Mucosa of descending colon (tissue), 3 donors: ENCODE results near the gene DLK1. TPM values are rescaled to one million over a fixed set of nuclear protein-coding genes. Genes with fewer than 3 reads are reported as not detected.

Source experiments
- ATAC-seq: fragments of 200-7000 bp; cut with Tn5 transposase; one replicate; pipeline ENCODE4 v1.9.1; 2020; ENCODE audit warnings: mild to moderate bottlenecking, moderate library complexity
- DNase-seq, 3 donors: peaks; one replicate each; pipeline ENCODE4 v3.0.0-alpha.2; 2020
- H3K36me3 ChIP-seq: fragments of 200-600 bp; one replicate; pipeline ENCODE4 v1.8.0; 2021; ENCODE audit warnings: low read depth, mild to moderate bottlenecking
- H3K4me1 ChIP-seq: fragments of 200-600 bp; one replicate; pipeline ENCODE4 v1.8.0; 2021; ENCODE audit warnings: low read depth, mild to moderate bottlenecking
- H3K4me3 ChIP-seq: fragments of 200-600 bp; one replicate; pipeline ENCODE4 v1.8.0; 2021; ENCODE audit warnings: mild to moderate bottlenecking
- H3K9me3 ChIP-seq: fragments of 200-600 bp; one replicate; pipeline ENCODE4 v1.8.0; 2021; ENCODE audit warnings: mild to moderate bottlenecking
- CTCF ChIP-seq: fragments of 200-600 bp; IDR thresholded peaks from one replicate; pipeline ENCODE4 v1.8.0; 2022; ENCODE audit warnings: antibody characterized with exemption, mild to moderate bottlenecking
- intact Hi-C, 2 donors: fragments of 100-400 bp; cut with DNase I in 1 of 2; cut with micrococcal nuclease in 1 of 2; formaldehyde crosslinking; loops; one replicate each; pipeline versions ENCODE4 v1.11.0 to v1.11.1; 2022; cut with DNase I, micrococcal nuclease
- total RNA-seq, 3 donors: library from RNA; stranded (reverse); fragmentation: NEBNext Ultra II Directional in 2 of 3; extraction: Animal tissue kit (Norgen Biotek cat#: 25700) in 2 of 3; gene quantifications; one replicate each; pipeline versions ENCODE4 v1.2.1 to v1.2.4, GENCODE V29; 2021 to 2023
- donor health status: DM: no; HTN: no; CAD: no; lungs with moderate emphysema.
- donor health status: DM: no; HTN: no; CAD: no.
- donor health status: DM: no; HTN: yes; CAD: no.

Gene DLK1
- total RNA-seq, 3 donors from 2014 or later, result 1.9 TPM; not detected in 2

DNA sequence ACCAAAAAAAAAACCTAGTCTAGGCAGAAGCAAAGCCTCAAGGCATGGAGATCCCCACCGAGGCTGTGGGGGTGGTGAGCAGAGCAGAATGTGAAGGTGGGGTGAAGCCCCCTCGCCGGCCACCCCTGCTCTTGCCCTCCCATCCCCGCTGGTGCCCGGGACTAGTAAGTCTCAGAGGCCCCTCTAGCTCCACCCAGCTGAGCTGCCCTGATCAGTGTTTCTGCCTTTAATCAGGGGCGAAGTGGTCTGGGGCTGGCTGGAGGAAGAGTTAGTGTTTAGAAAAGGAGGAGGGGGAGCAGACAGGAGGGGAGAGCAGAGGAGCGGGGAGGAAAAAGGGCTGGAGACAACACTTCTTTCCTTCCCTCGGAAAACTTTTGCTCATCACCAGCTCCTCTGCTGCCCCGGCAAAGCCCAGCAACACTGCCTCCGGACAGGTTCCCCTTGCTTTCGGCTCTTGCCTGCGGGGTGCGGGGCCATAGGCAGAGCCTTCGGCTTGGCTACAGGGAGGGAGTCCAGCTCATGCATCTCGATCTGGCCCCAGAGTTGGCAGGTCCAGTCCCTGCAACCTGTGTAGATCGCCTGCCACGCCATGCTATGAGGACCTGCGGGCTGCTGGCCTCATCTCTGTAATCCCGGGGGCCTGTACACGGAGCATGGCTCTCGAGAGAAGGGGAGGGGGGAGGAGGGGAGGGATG lies 3.4 kb upstream of the DLK1 start:
- no peaks in the 10 kb centered on the region for H3K4me1 ChIP-seq
- TF ChIP-seq CTCF, result no peak
- H3K9me3 ChIP-seq, result no peaks in the 10 kb centered on the region
- ATAC-seq (no peak), DNase-seq (peak in 1 of 3 donors; percentile 24)
- H3K36me3 ChIP-seq, result no peaks in the 10 kb centered on the region
- H3K4me3 ChIP-seq, result no peak overlapping the region
- intact Hi-C loops, result no loop called here

- Histone ChIP-seq H3K9me3 (no peaks in the 10 kb centered on the region), H3K4me3 (no peak overlapping the region), H3K4me1 (no peaks in the 10 kb centered on the region), H3K36me3 (no peaks in the 10 kb centered on the region)
- intact Hi-C loops, result no loop called here
- TF ChIP-seq CTCF, result no peak
- DNase-seq, result peak in 1 of 3 donors; percentile 1
- no peak for ATAC-seq
Observed at GRCh38 chr14:100723830-100724437, 2.8 kb upstream of the DLK1 start.

- intact Hi-C loops, result no loop called here
- no peak for TF ChIP-seq CTCF
- no peaks in the 10 kb centered on the region for H3K36me3 ChIP-seq
- H3K4me3 ChIP-seq, result no peak overlapping the region
- ATAC-seq (no peak), DNase-seq (no peak)
- no peaks in the 10 kb centered on the region for H3K4me1 ChIP-seq
- no peaks in the 10 kb centered on the region for H3K9me3 ChIP-seq
Observed at GRCh38 chr14:100724536-100724935, 2.2 kb upstream of the DLK1 start.

GRCh38 chr14:100725587-100726387 lies 905 bp upstream of the DLK1 start:
- Histone ChIP-seq H3K4me3 (no peak overlapping the region), H3K4me1 (no peaks in the 10 kb centered on the region), H3K36me3 (no peaks in the 10 kb centered on the region), H3K9me3 (no peaks in the 10 kb centered on the region)
- TF ChIP-seq CTCF, result no peak
- DNase-seq (peak in 1 of 3 donors; percentile 30), ATAC-seq (no peak)
- intact Hi-C loops, result no loop called here

DNA sequence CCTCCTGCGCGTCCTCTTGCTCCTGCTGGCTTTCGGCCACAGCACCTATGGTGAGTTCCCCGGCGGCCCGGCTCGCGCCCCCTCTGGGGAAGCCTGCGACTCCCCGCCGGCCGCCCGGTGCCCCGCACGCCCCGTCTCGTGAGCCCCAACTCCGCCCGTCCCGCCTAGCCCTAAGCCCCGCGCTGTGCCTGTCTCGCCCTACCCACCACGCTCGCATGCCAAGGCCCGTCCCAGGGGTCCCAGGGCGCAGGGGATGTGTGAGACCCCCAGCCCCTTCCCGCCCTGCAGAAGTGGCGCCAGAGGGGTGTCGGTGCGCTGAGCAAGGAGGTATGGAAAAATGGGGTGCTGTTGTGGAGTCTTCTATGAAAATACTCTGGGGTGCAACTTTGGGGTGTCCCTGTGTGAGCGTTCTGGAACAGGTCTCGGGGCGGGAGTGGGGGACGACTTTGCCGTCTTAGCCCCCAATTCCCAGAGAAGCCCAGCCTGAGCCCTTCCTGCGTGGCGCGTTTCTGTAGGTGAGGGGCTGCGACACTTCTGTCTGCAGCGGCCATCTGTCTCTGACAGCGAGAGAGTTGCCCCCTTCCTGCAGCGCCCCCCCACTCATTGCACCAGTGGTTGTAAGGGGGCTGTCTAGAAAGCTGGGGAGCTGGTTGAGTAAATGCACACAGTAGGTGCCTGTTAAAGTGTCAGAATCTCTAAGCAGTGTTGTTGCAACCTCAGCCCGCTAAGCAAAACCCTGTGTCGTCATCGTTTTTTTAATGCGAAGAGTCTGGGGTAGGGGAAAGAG lies 587 bp downstream of the DLK1 start:
- peak in 1 of 3 donors; percentile 25 for DNase-seq
- intact Hi-C loops, result no loop called here
- ATAC-seq, result no peak
- Histone ChIP-seq H3K9me3 (no peaks in the 10 kb centered on the region), H3K36me3 (no peaks in the 10 kb centered on the region), H3K4me1 (no peaks in the 10 kb centered on the region), H3K4me3 (no peak overlapping the region)
- no peak for TF ChIP-seq CTCF
